Breast epithelium (tissue), 3 donors: Measurements from ENCODE around the gene CCDC172.

Experiments
- CTCF ChIP-seq, 3 donors: fragments of 450-650 bp; IDR thresholded peaks; one replicate each; pipeline ENCODE4 v1.5.1; 2016 to 2017; ENCODE audit warnings: antibody characterized with exemption in 3 of 3, mild to moderate bottlenecking in 3 of 3, moderate library complexity in 3 of 3
- POLR2AphosphoS5 ChIP-seq, 3 donors: sonication (generic); formaldehyde crosslinking; IDR thresholded peaks; one replicate each; pipeline ENCODE4 v1.6.1; 2017; ENCODE audit warnings: antibody characterized with exemption in 3 of 3

GRCh38 chr10:116385311-116385710, 61.1 kb downstream of the CCDC172 start:
- no peak for TF ChIP-seq CTCF (IDR thresholded peaks at IDR 0.05)
- TF ChIP-seq POLR2AphosphoS5 (IDR thresholded peaks at IDR 0.05), result no peak
